HG03060 (cell line): ENCODE measurements around the gene SPEM2.

Source experiments
- ATAC-seq: cut with Tn5 transposase; IDR thresholded peaks from one replicate; pipeline ENCODE4 v1.9.1; 2021; ENCODE audit warnings: low read depth, moderate number of reproducible peaks; ENCODE audit not compliant: unreplicated experiment

SPEM2 gene

GRCh38 chr17:7425316-7425715 lies at the start of gene SPEM2:
TSS of gene SPEM2 (plus strand) at chr17:7425616. CDS start at chr17:7425689, 73 bp downstream.
- no peak for ATAC-seq

DNA sequence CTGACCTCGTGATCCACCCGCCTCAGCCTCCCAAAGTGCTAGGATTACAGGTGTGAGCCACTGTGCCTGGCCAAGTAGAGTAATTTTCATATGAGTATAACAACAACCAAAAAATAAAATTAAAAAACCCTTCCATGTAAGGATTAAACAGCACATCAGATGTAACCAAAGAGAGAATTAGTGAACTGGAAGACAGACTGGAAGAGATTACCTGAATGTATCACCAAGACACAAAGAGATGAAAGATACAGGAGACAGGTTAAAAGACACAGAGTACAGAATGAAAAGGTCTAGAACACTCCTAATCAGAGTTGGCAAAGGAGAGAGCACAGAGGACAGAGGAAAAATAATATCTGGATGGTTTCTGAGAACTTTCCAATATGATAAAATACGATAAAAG lies 46.3 kb upstream of the SPEM2 start:
- no peak for ATAC-seq

- no peak for ATAC-seq
These were observed 45.1 kb upstream of the SPEM2 start for GRCh38 chr17:7380321-7380720.

DNA sequence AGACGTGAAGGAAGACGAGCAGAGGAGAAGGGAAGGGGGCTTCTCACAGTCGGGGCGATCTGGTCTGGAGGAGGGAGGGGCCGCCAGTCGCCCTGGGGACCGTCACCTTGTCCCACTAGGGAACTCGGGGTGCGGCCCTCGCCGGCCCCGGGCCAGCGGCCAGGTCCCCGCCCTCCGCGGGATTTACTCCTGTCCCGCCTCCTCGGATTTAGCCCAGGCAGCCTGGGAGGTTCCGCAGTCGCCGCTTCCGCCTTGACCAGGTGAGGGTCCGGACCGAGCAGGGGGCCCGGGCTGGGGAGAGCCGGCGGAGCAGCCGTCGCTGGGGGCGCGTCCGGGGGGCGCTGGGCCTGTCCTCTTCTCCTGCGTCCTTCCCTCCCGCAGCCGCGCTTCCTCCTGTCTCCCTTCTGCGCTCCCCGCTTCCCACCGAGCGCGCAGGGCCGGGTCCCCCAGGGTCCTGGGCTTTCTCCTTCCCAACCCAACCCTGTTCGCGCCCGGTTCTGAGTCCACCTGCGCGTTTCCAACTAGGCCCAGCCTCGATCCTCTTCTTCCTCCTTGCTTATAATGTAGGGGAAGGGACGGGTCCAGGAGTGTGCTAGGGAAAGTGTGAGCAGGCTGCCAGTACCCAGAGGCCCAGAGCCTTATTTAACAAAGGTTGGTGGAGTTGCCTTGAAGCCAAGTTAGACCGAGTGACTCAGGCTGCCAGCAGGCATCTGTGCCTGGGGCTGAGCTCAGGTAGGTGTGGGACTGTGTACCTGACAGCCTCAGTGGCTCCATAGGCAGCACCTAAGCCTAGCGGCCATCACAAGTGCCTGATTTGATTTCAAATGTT lies 44.3 kb upstream of the SPEM2 start, which contains the start of gene TNK1:
Gene TNK1, plus strand, starts transcription at position 235 of the 829 bp plus-strand sequence. CDS start 1,838 bp downstream, outside the sequence.
- ATAC-seq, result no peak

DNA sequence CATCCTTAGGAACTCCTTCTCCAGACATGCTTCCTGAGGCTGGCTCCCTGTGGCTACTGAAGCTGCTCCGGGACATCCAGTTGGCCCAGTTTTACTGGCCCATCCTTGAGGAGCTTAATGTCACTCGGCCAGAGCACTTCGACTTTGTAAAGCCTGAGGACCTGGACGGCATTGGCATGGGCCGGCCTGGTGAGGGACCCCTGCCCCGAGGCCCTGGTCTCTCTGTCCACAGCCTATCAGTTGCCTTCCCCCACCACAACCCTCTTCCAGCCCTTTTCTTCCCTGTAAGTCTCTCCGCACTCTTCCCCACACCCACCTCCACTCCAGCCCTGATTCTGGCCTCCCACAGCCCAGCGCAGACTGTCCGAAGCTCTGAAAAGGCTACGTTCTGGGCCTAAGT lies 42.5 kb upstream of the SPEM2 start:
- ATAC-seq, result no peak

- no peak for ATAC-seq
These were observed 42.1 kb upstream of the SPEM2 start for GRCh38 chr17:7383371-7383741.

GRCh38 chr17:7383742-7384488 lies 41.5 kb upstream of the SPEM2 start:
- ATAC-seq, result no peak

- no peak for ATAC-seq
These were observed 40.8 kb upstream of the SPEM2 start for GRCh38 chr17:7384489-7385081.

DNA sequence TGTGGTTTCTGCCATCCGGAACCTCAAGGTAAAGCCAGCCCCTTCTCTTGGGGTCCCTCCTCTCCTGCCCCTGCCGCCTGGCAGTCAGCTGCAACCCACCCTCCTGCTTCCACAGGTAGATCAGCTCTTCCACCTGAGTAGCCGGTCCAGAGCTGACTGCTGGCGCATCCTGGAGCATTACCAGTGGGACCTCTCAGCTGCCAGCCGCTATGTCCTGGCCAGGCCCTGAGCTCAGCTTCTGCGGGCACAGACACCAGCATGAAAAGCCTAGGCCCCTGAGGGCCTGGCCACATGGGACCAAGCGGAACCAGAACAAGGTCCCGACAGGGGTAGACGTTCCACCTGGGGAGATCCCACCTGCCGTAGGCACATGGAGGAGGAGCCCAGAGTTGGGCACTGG lies 36.6 kb upstream of the SPEM2 start:
- ATAC-seq, result no peak

DNA sequence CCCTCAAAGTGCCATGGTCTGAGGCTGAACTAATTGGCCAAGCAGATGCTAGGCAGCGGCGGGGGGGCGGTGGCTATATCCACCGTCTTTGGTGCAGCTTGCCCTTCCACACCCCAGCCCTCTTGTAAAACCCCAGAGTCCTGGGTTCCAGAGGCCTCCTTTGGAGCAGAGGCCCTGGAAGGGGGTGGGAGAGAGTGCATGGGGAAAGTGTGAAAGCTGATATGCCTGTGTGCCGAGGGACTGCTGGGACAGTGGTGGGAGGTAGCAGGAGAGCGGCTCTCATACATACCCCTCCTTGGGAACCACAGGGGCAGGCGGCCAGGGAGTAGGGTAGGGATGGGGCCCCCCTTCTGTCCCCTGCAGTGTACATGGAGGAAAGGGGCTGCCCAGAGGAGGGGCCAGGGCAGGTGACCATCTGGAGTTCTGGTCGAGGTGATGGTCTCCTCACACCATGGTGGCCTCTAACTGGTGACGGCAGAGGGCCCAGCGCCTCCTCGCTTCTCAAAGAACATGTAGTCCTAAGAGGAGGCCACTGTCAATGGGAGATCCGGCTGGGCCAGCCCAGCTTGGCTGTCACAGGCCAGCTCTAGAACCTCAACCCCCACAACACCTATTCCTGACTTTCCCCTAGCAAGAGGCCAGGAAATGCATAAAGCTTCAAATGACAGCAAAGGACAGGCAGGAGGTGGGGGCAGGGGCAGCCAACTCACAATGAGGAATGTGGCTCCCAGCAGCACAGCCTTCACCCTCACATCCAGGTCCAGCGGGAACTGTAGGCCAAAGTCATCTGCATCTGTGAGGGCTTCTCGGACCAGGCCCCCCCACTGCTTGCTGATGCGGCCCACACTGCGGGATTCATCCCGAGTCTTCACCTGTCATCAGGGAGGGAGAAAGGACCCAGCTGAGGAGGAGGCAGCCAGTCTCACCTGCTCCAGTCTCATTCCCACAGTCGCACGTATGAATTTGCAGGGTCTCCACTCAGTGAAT lies 35.2 kb upstream of the SPEM2 start:
- no peak for ATAC-seq

GRCh38 chr17:7391307-7391706 lies 34.1 kb upstream of the SPEM2 start:
- no peak for ATAC-seq

DNA sequence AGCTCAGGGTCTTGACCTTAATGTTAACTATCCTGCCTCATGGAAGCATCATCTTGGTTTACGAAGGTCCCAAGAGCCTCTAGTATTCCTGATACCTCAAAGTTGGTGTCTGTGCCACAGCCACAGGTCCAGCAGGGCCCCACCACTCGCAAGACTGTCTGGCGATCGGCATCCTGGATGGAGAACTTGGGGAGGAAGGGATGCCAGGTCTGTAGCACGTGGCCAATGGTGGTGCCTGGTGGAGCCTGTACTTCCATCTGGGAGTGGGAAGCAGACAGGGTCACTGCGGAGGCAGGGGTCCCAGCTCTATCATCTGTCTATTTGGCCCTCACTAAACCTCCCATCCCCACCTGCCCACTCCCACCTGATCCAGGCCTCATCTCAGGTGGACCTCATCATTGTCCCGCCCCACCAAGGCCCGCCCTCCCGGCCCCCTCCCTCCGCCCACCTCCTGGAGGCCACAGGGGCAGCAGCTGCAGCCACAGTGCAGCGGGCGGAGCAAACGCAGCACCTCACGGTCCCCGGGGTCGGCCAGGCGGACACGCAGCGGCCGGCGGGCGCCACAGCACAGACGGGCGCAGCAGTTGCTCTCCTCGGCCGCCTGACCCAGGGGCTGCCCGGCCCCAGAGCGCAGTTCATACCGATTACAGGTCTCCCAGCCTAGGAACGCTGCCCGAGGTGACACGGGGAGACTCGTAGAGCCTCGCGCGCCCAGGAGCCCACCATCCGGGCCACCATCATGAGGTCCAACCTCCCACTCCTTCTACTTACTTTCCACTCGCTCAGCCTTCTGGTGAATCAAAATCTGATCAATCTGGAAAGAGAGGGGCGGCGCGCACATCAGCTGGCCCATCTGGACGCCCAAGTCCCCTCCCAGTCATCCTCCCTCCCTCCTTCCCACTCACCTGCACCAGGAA lies 32.5 kb upstream of the SPEM2 start:
- no peak for ATAC-seq

GRCh38 chr17:7393613-7394451 lies 31.6 kb upstream of the SPEM2 start:
- peak; percentile 17 for ATAC-seq

DNA sequence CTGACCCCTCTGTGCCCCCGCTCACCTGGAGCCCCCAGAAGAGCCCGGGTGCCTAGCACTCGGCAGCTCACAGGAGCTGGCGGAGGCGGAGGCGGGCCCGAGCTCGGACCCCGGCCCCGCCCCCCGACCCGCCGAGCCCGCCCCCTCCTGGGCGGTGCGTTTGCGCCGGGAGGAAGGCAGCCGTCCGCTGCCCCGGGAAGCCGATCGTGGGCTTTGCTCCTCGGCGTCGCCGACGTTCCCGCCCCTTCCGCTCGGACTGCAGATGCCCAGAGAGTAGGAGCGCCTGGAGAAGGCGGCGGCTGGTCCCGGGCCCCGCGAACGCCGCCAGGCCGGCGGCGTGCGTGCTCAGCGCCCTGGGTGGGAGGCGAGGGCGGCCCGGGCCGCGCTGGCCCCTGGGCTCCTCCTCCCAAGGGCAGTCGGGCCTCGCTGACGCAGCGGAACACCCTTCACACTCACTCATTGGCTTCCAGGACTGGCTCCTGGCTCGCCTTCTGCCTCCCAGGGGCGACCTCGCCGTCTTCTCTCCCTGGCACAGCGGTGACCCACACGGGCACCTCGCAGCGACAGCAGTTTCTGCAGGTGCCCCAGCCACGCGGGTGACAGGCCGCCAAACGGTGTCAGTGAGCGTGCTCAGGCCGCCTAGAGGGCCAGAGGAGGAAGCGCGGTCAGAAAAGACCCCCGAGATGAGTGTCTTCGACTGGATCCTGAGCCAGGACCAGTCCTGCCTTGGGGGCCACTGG lies 30.8 kb upstream of the SPEM2 start, which contains the start of gene PLSCR3:
Gene PLSCR3, minus strand, starts transcription at position 74 of the 740 bp plus-strand sequence. CDS start 415 bp downstream, outside the sequence.
- ATAC-seq, result peak; percentile 44

- ATAC-seq, result no peak
These were observed 29.3 kb upstream of the SPEM2 start for GRCh38 chr17:7396147-7396546.

- ATAC-seq, result no peak
These were observed 26.8 kb upstream of the SPEM2 start for GRCh38 chr17:7398612-7399011.

- ATAC-seq, result no peak
These were observed 22.2 kb upstream of the SPEM2 start for GRCh38 chr17:7403043-7403726.
